ENCODE results near the gene ZNF320. TPM values are rescaled to one million over a fixed set of nuclear protein-coding genes. Genes with fewer than 3 reads are reported as not detected.
"Not testable (repeated sequence)": the region's sequence is repeated elsewhere in the genome, so short reads cannot be mapped to it uniquely, and the experiment has no call there.

ZNF320 gene
- polyA plus RNA-seq, 3 donors: 1.6 to 4.4 (median 3.4) TPM

DNA sequence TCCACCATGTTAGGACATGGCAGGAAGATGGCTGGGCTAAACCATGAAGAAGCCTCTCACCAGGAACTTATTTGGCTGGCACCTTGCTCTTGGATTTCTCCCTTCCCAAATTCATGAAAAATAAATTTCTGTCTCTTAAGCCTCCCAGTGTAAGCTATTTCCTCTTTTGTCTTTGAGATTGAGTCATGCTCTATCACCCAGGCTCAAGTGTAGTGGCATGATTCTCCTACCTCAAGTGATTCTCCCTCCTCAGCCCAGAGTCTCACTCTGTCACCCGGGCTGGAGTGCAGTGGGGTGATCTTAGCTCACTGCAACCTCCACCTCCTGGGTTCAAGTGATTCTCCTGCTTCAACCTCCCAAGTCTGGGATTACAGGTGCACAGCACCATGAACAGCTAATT lies 13.2 kb upstream of the ZNF320 start:
- Histone ChIP-seq H3K9ac (ENCODE audit: insufficient read depth, low read length, poor library complexity, severe bottlenecking) (no peak overlapping the region), H3K4me2 (replicated peaks; ENCODE audit: extremely low read depth, low read length, poor library complexity, severe bottlenecking) (no peak overlapping the region), H2AFZ (ENCODE audit: insufficient read depth, low read depth, low read length, poor library complexity, severe bottlenecking) (no peak overlapping the region), H3K36me3 (replicated peaks in 1 of 2; ENCODE audit: control insufficient read depth in 1 of 2, insufficient read depth in 2 of 2, low read length in 2 of 2) (peaks cover 46 to 87% of the 10 kb centered on the region in 2 donors), H3K79me2 (ENCODE audit: insufficient read depth, low read length) (no peaks in the 10 kb centered on the region), H4K20me1 (ENCODE audit: insufficient read depth, low read length) (no peaks in the 10 kb centered on the region), H3K4me1 (ENCODE audit: control insufficient read depth in 1 of 2, insufficient read depth in 2 of 2, low read length in 2 of 2) (no peaks in the 10 kb centered on the region), H3K4me3 (replicated peaks in 1 of 3; ENCODE audit: low read depth in 2 of 3, low read length in 3 of 3) (no peak overlapping the region), H3K27ac (ENCODE audit: low read depth in 1 of 2, low read length in 2 of 2) (no peak overlapping the region), H3K27me3 (ENCODE audit: control insufficient read depth in 2 of 2, insufficient read depth in 2 of 2, low read length in 2 of 2) (no peaks in the 10 kb centered on the region), H3K9me3 (replicated peaks in 1 of 2; ENCODE audit: control insufficient read depth in 1 of 2, insufficient read depth in 1 of 2, low read length in 2 of 2) (peaks cover 31 to 39% of the 10 kb centered on the region in 2 donors)
- Mint-ChIP-seq H3K4me3 (no peak overlapping the region), H3K4me1 (peaks cover 2% of the 10 kb centered on the region), H3K27me3 (ENCODE audit: low read depth in 3 of 3) (no peaks in the 10 kb centered on the region), H3K27ac (peak overlapping the region in 1 of 7 donors; percentile 42), H3K36me3 (peaks cover 73 to 95% of the 10 kb centered on the region in 2 donors), H3K9me3 (peaks cover 25 to 86% (median 54%) of the 10 kb centered on the region in 7 donors)
- TF ChIP-seq, protein P1, sequence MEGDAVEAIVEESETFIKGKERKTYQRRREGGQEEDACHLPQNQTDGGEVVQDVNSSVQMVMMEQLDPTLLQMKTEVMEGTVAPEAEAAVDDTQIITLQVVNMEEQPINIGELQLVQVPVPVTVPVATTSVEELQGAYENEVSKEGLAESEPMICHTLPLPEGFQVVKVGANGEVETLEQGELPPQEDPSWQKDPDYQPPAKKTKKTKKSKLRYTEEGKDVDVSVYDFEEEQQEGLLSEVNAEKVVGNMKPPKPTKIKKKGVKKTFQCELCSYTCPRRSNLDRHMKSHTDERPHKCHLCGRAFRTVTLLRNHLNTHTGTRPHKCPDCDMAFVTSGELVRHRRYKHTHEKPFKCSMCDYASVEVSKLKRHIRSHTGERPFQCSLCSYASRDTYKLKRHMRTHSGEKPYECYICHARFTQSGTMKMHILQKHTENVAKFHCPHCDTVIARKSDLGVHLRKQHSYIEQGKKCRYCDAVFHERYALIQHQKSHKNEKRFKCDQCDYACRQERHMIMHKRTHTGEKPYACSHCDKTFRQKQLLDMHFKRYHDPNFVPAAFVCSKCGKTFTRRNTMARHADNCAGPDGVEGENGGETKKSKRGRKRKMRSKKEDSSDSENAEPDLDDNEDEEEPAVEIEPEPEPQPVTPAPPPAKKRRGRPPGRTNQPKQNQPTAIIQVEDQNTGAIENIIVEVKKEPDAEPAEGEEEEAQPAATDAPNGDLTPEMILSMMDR (IDR thresholded peaks at IDR 0.05): no peak
- DNase-seq: no peak
- WGBS (ENCODE audit: insufficient coverage): no CpG with 5 or more reads among the region's 1 CpG
- intact Hi-C loops (cut with micrococcal nuclease): no loop called here

DNA sequence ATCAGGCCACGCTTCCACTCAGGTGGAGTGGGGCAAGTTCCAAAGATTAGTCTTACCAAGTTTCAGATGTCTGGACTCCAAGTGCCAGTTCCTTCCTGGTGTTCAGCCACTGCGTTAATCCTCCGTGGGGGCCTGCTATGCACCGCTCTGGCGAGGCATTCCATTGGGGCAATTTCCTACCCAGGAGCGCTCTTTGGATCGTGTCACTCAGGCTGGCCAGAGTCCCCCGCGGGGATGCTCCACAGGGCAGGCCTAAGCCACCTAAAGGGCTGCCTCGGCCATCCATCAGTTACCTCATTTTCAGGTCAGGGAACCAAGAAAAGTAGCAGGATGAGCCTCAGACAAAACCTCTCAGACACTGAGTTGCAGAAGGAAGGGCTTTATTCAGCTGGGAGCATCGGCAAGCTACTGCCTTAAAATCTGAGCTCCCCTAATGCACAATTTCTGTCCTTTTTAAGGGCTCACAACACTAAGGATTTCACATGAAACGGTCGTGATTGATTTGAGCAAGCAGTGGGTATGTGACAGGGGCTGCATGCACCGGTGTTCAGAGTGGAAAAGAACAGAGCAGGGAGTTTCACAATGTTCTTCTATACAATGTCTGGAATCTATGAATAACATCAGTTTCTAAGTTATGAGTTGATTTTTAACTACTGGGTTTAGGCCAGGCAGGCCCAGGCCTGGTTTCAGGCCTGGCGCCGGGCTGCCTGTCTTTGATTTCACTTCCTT lies 6.8 kb upstream of the ZNF320 start:
- H3K27me3 Mint-ChIP-seq (ENCODE audit: low read depth in 3 of 3); DNase-seq; H3K27me3 ChIP-seq (ENCODE audit: control insufficient read depth in 2 of 2, insufficient read depth in 2 of 2, low read length in 2 of 2); H3K4me3 ChIP-seq (replicated peaks in 1 of 3; ENCODE audit: low read depth in 2 of 3, low read length in 3 of 3); H2AFZ ChIP-seq (ENCODE audit: insufficient read depth, low read depth, low read length, poor library complexity, severe bottlenecking); H4K20me1 ChIP-seq (ENCODE audit: insufficient read depth, low read length); H3K9ac ChIP-seq (ENCODE audit: insufficient read depth, low read length, poor library complexity, severe bottlenecking); H3K27ac ChIP-seq (ENCODE audit: low read depth in 1 of 2, low read length in 2 of 2); H3K4me2 ChIP-seq (replicated peaks; ENCODE audit: extremely low read depth, low read length, poor library complexity, severe bottlenecking); H3K4me1 Mint-ChIP-seq; H3K4me1 ChIP-seq (ENCODE audit: control insufficient read depth in 1 of 2, insufficient read depth in 2 of 2, low read length in 2 of 2); H3K79me2 ChIP-seq (ENCODE audit: insufficient read depth, low read length); H3K4me3 Mint-ChIP-seq; intact Hi-C loops (cut with micrococcal nuclease): not testable (repeated sequence)
- Mint-ChIP-seq H3K9me3 (peaks cover 13 to 44% (median 22%) of the 10 kb centered on the region in 7 donors), H3K36me3 (peaks cover 31 to 39% of the 10 kb centered on the region in 2 donors), H3K27ac (peak overlapping the region in 1 of 7 donors; percentile 28)
- Histone ChIP-seq H3K36me3 (replicated peaks in 1 of 2; ENCODE audit: control insufficient read depth in 1 of 2, insufficient read depth in 2 of 2, low read length in 2 of 2) (peaks cover 23 to 33% of the 10 kb centered on the region in 2 donors), H3K9me3 (replicated peaks in 1 of 2; ENCODE audit: control insufficient read depth in 1 of 2, insufficient read depth in 1 of 2, low read length in 2 of 2) (peaks cover 8 to 31% of the 10 kb centered on the region in 2 donors)
- 97% methylated on average over 10 of the region's 16 CpGs for WGBS (ENCODE audit: insufficient coverage)

All from CD14-positive monocyte (primary cell).